HepG2 (cell line): ENCODE results near the gene PP2D1. TPM values are rescaled to one million over a fixed set of nuclear protein-coding genes. Genes with fewer than 3 reads are reported as not detected.
"Not testable (repeated sequence)": the region's sequence is repeated elsewhere in the genome, so short reads cannot be mapped to it uniquely, and the experiment has no call there.

Experiments used
- ATAC-seq: fragments of 200-7000 bp; cut with Tn5 transposase; 3 replicates; pipeline ENCODE4 v1.9.1; 2020; ENCODE audit warnings: mild to moderate bottlenecking, moderate library complexity
- BruUV-seq: library from RNA; stranded (reverse); fragments of 400-500 nt; replicated peaks from 2 replicates; lab custom pipeline; 2021; lab: Mats Ljungman, UMichigan
- CTCF ChIA-PET: fragments of 300-600 bp; formaldehyde crosslinking; extraction: SDS; loops from one replicate; lab custom pipeline; 2021; ENCODE audit warnings: low total read pairs, inconsistent platforms, low intra/inter-chr PET ratio; lab: Yijun Ruan, JAX
- POLR2A ChIA-PET: fragments of 350-600 bp; sonication (Branson Sonifier 250); formaldehyde crosslinking; loops from one replicate; lab custom pipeline; 2020; ENCODE audit warnings: antibody characterized with exemption, inconsistent platforms; lab: Yijun Ruan, JAX
- DNase-seq: peaks from one replicate; pipeline ENCODE4 v3.0.0-alpha.2; 2015; ENCODE audit warnings: low spot score
- FAIRE-seq: peaks from 3 replicates; lab custom pipeline; 2011; peaks lifted over from hg19 to GRCh38; lab: Jason Lieb, UNC
- H2AFZ ChIP-seq: one replicate; pipeline ENCODE4 v1.6.1; 2011; ENCODE audit warnings: low read length, inconsistent platforms
- H3K27ac ChIP-seq: fragments of 300-600 bp; 3 replicates; pipeline ENCODE4 v1.8.0; 2011; ENCODE audit warnings: mixed run types, mild to moderate bottlenecking, mixed read lengths, low read length, inconsistent platforms; ENCODE audit not compliant: insufficient read depth; ENCODE audit errors: extremely low read length
- H3K27me3 ChIP-seq, 2 experiments: fragments of 200-600 bp in 1 of 2; 2 replicates in 1 of 2; 3 replicates in 1 of 2; pipeline versions ENCODE4 v1.6.0 to v1.8.0; 2011; ENCODE audit warnings: low read length in 2 of 2, mild to moderate bottlenecking in 2 of 2, moderate library complexity in 2 of 2, inconsistent platforms in 1 of 2; ENCODE audit not compliant: insufficient read depth in 2 of 2, control insufficient read depth in 1 of 2
- H3K36me3 ChIP-seq, 2 experiments: fragments of 200-600 bp in 1 of 2; replicated peaks in 1 of 2; 2 replicates in 1 of 2; 3 replicates in 1 of 2; pipeline versions ENCODE4 v1.5.1 to v1.8.0; 2011; ENCODE audit warnings: low read length in 2 of 2, inconsistent platforms in 1 of 2; ENCODE audit not compliant: insufficient read depth in 2 of 2, control insufficient read depth in 1 of 2
- H3K4me1 ChIP-seq: 2 replicates; pipeline ENCODE4 v1.5.1; 2012; ENCODE audit warnings: low read length, inconsistent platforms; ENCODE audit not compliant: insufficient read depth
- H3K4me2 ChIP-seq: 2 replicates; pipeline ENCODE4 v1.6.0; 2011; ENCODE audit warnings: low read depth, low read length, inconsistent platforms
- H3K4me3 ChIP-seq, 3 experiments: fragments of 200-600 bp in 1 of 3; sonication (generic), shearing (Covaris generic) in 1 of 3; replicated peaks in 1 of 3; 2 replicates each; pipeline ENCODE4 v1.5.1; 2011 to 2016; ENCODE audit warnings: low read length in 3 of 3, inconsistent platforms in 2 of 3, low read depth in 2 of 3, mild to moderate bottlenecking in 2 of 3, control low read depth in 1 of 3, mixed read lengths in 1 of 3; ENCODE audit not compliant: insufficient read depth in 1 of 3
- H3K79me2 ChIP-seq: one replicate; pipeline ENCODE4 v1.6.1; 2011; ENCODE audit warnings: low read length, inconsistent platforms; ENCODE audit not compliant: insufficient read depth
- H3K9ac ChIP-seq: 2 replicates; pipeline ENCODE4 v1.6.0; 2011; ENCODE audit warnings: mild to moderate bottlenecking, low read depth, low read length, inconsistent platforms; ENCODE audit not compliant: insufficient read depth
- H3K9me3 ChIP-seq: 2 replicates; pipeline ENCODE4 v1.5.1; 2012; ENCODE audit warnings: mild to moderate bottlenecking, low read length
- H4K20me1 ChIP-seq: 2 replicates; pipeline ENCODE4 v1.6.0; 2011; ENCODE audit warnings: inconsistent platforms, mild to moderate bottlenecking, low read length, moderate library complexity; ENCODE audit not compliant: insufficient read depth
- ATM ChIP-seq: fragments of 450-650 bp; IDR thresholded peaks from 2 replicates; pipeline ENCODE4 v1.7.1; 2017; ENCODE audit warnings: mild to moderate bottlenecking, borderline replicate concordance
- GATA4 ChIP-seq: sonication (generic); IDR thresholded peaks from 2 replicates; pipeline ENCODE4 v1.6.1; 2016; ENCODE audit warnings: antibody characterized with exemption, low read depth, borderline replicate concordance
- HOXD1 ChIP-seq: sonication (generic); formaldehyde crosslinking; IDR thresholded peaks from 2 replicates; pipeline ENCODE4 v1.5.0; 2020; ENCODE audit warnings: missing genetic modification reagents
- MED8 ChIP-seq: sonication (generic); formaldehyde crosslinking; IDR thresholded peaks from 2 replicates; pipeline ENCODE4 v1.8.1; 2023; ENCODE audit warnings: mild to moderate bottlenecking, missing genetic modification reagents; ENCODE audit not compliant: insufficient replicate concordance
- PRMT3 ChIP-seq: sonication (generic); formaldehyde crosslinking; IDR thresholded peaks from 2 replicates; pipeline ENCODE4 v1.8.1; 2022; ENCODE audit warnings: low read depth, mild to moderate bottlenecking, moderate library complexity, missing genetic modification reagents, borderline replicate concordance
- SNAI1 ChIP-seq: sonication (generic); formaldehyde crosslinking; IDR thresholded peaks from 2 replicates; pipeline ENCODE4 v1.5.0; 2020; ENCODE audit warnings: mild to moderate bottlenecking, missing genetic modification reagents, borderline replicate concordance
- SPEN ChIP-seq: sonication (generic); formaldehyde crosslinking; IDR thresholded peaks from 2 replicates; pipeline ENCODE4 v1.5.1; 2020; ENCODE audit warnings: low read depth, mild to moderate bottlenecking, missing genetic modification reagents
- SRSF4 ChIP-seq: fragments of 200-400 bp; formaldehyde crosslinking; IDR thresholded peaks from one replicate; pipeline ENCODE4 v1.6.1; 2018; ENCODE audit warnings: mild to moderate bottlenecking, low read depth, low read length, moderate library complexity; ENCODE audit not compliant: poor library complexity, severe bottlenecking
- TGIF2 ChIP-seq: IDR thresholded peaks from 2 replicates; pipeline ENCODE4 v1.6.1; 2016; ENCODE audit warnings: control low read depth, missing compliant biosample characterization
- ZNF558 ChIP-seq: sonication (generic); formaldehyde crosslinking; IDR thresholded peaks from 2 replicates; pipeline ENCODE4 v1.9.0; 2022; ENCODE audit warnings: mild to moderate bottlenecking, missing genetic modification reagents, borderline replicate concordance
- WGBS: methylation state at CpG from one replicate; pipeline ENCODE4 v1.1.6; 2017; ENCODE audit warnings: low lambda C conversion rate; 5-methylcytosine and 5-hydroxymethylcytosine counted together
- in situ Hi-C: cut with HindIII; loops from 2 replicates; pipeline ENCODE4 v1.10.0; 2017; ENCODE audit warnings: low pct_unique_long_range_greater_than_20kb; ENCODE audit not compliant: extremely low pct_ligation_motif_present
- intact Hi-C: fragments of 100-400 bp; cut with micrococcal nuclease; formaldehyde crosslinking; loops from one replicate; pipeline ENCODE4 v1.10.0; 2022; ENCODE audit not compliant: unreplicated experiment
- polyA plus RNA-seq, 8 experiments: library from polyadenylated mRNA; depleted of rRNA in 3 of 8; stranded (reverse) in 7 of 8; unstranded in 1 of 8; fragments of >200 nt; fragmentation: Illumina TruSeq in 4 of 8; extraction: Trizol in 4 of 8; gene quantifications; 2 replicates each; pipeline versions ENCODE4 v1.2.1 to v1.2.3, GENCODE V29; 2011 to 2016; ENCODE audit warnings: low read depth in 4 of 8, missing spikeins in 1 of 8, mixed read lengths in 1 of 8; ENCODE audit not compliant: insufficient read depth in 1 of 8
- total RNA-seq, 5 experiments: library from RNA; depleted of rRNA; stranded (reverse); fragments of >200 nt; fragmentation: Illumina TruSeq; extraction: Trizol; gene quantifications; 2 replicates each; pipeline ENCODE4 v1.2.3, GENCODE V29; 2016; ENCODE audit warnings: low read depth in 1 of 5
- TF ChIP-seq, protein P1 (sequence below): IDR thresholded peaks from 2 replicates; pipeline ENCODE4 v1.6.1; 2016; ENCODE audit warnings: low read depth, control low read depth

PP2D1 gene
- total and polyA plus RNA-seq, 2 of the 13 experiments (the other 11 are each of a cell fraction or from before 2014, with no cell fraction given), result not detected

DNA sequence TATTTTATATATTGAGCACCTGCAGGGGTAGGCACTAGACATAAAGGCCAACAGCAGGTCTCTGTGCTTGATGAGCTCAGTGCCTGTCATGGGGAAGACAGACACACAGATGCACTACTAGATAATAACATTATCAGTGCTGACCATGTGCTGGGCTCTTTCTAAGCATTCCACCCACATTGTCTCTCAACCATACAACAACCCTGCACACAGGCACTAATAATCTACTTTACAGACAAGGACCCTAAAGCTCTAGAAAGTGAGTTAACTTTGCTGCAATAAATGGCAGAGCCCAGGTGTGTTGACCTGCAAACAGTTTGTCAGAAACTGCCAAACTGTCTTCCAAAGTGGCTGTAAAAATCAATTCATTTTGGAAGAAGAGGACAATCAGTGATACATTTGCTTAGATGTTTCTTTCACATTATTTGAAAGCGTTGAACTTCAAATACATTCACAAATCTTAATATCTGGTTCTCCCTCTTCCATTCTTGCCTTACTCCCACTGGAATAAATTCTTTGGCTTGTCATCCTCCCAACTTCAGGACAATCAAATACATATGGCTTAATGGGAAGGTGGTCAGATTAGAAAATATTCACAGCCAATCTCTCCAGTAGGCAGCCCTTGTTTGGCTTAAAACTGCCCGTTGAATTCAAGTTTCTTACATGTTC lies 11.0 kb upstream of the PP2D1 start (continued):
- TF ChIP-seq ATM, result no peak
- no peak for TF ChIP-seq HOXD1
- no peak for TF ChIP-seq PRMT3 (CRISPR knock-in tag)
- TF ChIP-seq GATA4, result no peak
- no peak for TF ChIP-seq SNAI1
- TF ChIP-seq SRSF4, result no peak
- no peak for TF ChIP-seq MED8 (CRISPR knock-in tag)
- TF ChIP-seq, protein P1, sequence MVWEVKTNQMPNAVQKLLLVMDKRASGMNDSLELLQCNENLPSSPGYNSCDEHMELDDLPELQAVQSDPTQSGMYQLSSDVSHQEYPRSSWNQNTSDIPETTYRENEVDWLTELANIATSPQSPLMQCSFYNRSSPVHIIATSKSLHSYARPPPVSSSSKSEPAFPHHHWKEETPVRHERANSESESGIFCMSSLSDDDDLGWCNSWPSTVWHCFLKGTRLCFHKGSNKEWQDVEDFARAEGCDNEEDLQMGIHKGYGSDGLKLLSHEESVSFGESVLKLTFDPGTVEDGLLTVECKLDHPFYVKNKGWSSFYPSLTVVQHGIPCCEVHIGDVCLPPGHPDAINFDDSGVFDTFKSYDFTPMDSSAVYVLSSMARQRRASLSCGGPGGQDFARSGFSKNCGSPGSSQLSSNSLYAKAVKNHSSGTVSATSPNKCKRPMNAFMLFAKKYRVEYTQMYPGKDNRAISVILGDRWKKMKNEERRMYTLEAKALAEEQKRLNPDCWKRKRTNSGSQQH (CRISPR knock-in tag), result no peak
- TF ChIP-seq ZNF558 (CRISPR knock-in tag), result no peak
- no peak for TF ChIP-seq SPEN (CRISPR knock-in tag)
- no peak for TF ChIP-seq TGIF2 (CRISPR knock-in tag)

DNA sequence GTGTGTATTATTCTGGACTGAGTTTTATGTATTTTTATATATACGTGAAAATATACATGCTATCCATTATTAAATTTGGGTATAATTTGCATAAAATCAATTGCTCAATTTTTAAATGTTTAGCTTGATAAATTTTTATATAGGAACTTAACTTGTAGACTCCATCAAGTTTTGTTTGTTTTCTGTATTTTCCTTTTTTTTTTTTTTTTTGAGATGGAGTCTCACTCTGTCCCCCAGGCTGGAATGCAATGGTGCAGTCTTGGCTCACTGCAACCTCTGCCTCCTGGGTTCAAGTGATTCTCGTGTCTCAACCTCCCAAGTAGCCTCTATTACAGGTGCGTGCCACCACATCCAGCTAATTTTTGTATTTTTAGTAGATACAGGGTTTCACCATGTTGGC lies 4.0 kb upstream of the PP2D1 start:
- not testable (repeated sequence) for BruUV-seq

More for the DNA sequence above, 4.0 kb upstream of the PP2D1 start:
- H3K9ac ChIP-seq, POLR2A ChIA-PET, H3K4me3 ChIP-seq, H3K4me2 ChIP-seq, DNase-seq, H3K36me3 ChIP-seq, H3K27ac ChIP-seq, ATAC-seq, H3K9me3 ChIP-seq, intact Hi-C loops, H4K20me1 ChIP-seq, in situ Hi-C loops, CTCF ChIA-PET, H3K79me2 ChIP-seq, H3K4me1 ChIP-seq, FAIRE-seq, H2AFZ ChIP-seq, H3K27me3 ChIP-seq: not testable (repeated sequence)
- WGBS, result 51% methylated on average over 3 of the region's 3 CpGs
